HG02884 (cell line): Measurements from ENCODE around the gene SORL1.
"Not testable (repeated sequence)": the region's sequence is repeated elsewhere in the genome, so short reads cannot be mapped to it uniquely, and the experiment has no call there.

Experiments used
- ATAC-seq: cut with Tn5 transposase; IDR thresholded peaks from one replicate; pipeline ENCODE4 v1.9.1; 2021; ENCODE audit warnings: mild to moderate bottlenecking, moderate library complexity; ENCODE audit not compliant: unreplicated experiment

The SORL1 gene

GRCh38 chr11:121451986-121452608, at the start of gene SORL1:
Gene SORL1, plus strand, starts transcription at chr11:121452314. Its CDS starts 18 bp downstream, at chr11:121452332.
- peak; percentile 48 for ATAC-seq

- ATAC-seq: no peak
Measured at GRCh38 chr11:121405646-121406045, 46.5 kb upstream of the SORL1 start.

GRCh38 chr11:121406291-121406690, 45.8 kb upstream of the SORL1 start:
- no peak for ATAC-seq

GRCh38 chr11:121408830-121409229, 43.3 kb upstream of the SORL1 start:
- ATAC-seq: no peak

GRCh38 chr11:121410041-121410440, 42.1 kb upstream of the SORL1 start:
- not testable (repeated sequence) for ATAC-seq

- not testable (repeated sequence) for ATAC-seq
Measured at GRCh38 chr11:121411330-121411729, 40.8 kb upstream of the SORL1 start.

GRCh38 chr11:121412000-121412587, 40.0 kb upstream of the SORL1 start:
- ATAC-seq: no peak

- ATAC-seq: no peak
Measured at GRCh38 chr11:121412711-121413415, 39.3 kb upstream of the SORL1 start.

- ATAC-seq: no peak
Measured at GRCh38 chr11:121414141-121414913, 37.8 kb upstream of the SORL1 start.

- ATAC-seq: no peak
Measured at GRCh38 chr11:121415856-121416255, 36.3 kb upstream of the SORL1 start.

- ATAC-seq: peak; percentile 53
Measured at GRCh38 chr11:121417055-121417551, 35.0 kb upstream of the SORL1 start.

GRCh38 chr11:121417607-121418006, 34.5 kb upstream of the SORL1 start:
- no peak for ATAC-seq

GRCh38 chr11:121418625-121419114, 33.4 kb upstream of the SORL1 start:
- ATAC-seq: no peak

- no peak for ATAC-seq
Measured at GRCh38 chr11:121419836-121420235, 32.3 kb upstream of the SORL1 start.

- ATAC-seq: no peak
Measured at GRCh38 chr11:121420398-121420797, 31.7 kb upstream of the SORL1 start.

GRCh38 chr11:121421149-121421901, 30.8 kb upstream of the SORL1 start:
- ATAC-seq: no peak

- ATAC-seq: no peak
Measured at GRCh38 chr11:121422675-121423074, 29.4 kb upstream of the SORL1 start.

GRCh38 chr11:121425828-121426227, 26.3 kb upstream of the SORL1 start:
- ATAC-seq: no peak

- ATAC-seq: no peak
Measured at GRCh38 chr11:121426476-121427399, 25.4 kb upstream of the SORL1 start.
